Testis (tissue), 2 donors: ENCODE measurements around the gene VASN.

Experiments used
- CTCF ChIP-seq, 3 experiments: fragments of 450-650 bp in 2 of 3; fragments of 200-600 bp in 1 of 3; sonication (generic) in 1 of 3; IDR thresholded peaks; one replicate each; pipeline ENCODE4 v1.5.1; 2016 to 2019; ENCODE audit warnings: antibody characterized with exemption in 3 of 3, mild to moderate bottlenecking in 2 of 3, moderate library complexity in 1 of 3
- POLR2A ChIP-seq: fragments of 450-650 bp; IDR thresholded peaks from one replicate; pipeline ENCODE4 v1.6.1; 2017; ENCODE audit warnings: antibody characterized with exemption, mild to moderate bottlenecking, moderate library complexity

- TF ChIP-seq CTCF (IDR thresholded peaks at IDR 0.05) = no peak
- TF ChIP-seq POLR2A = no peak
These were observed 11.2 kb downstream of the VASN start for GRCh38 chr16:4382795-4383357.
